GM23248 (cell line): Measurements from ENCODE around the gene HOOK2.

Source experiments
- EZH2 ChIP-seq: fragments of 200-600 bp; sonication (generic); IDR thresholded peaks from 2 replicates; pipeline ENCODE4 v1.6.1; 2018; ENCODE audit warnings: antibody characterized with exemption, mild to moderate bottlenecking; ENCODE audit not compliant: insufficient read depth, poor library complexity, severe bottlenecking
- EZH2phosphoT487 ChIP-seq: fragments of 200-600 bp; sonication (generic); IDR thresholded peaks from 2 replicates; pipeline ENCODE4 v1.6.1; 2018; ENCODE audit warnings: antibody characterized with exemption, moderate library complexity, mild to moderate bottlenecking, low read depth; ENCODE audit not compliant: insufficient read depth

GRCh38 chr19:12802267-12803106, 27.1 kb upstream of the HOOK2 start:
- no peak for TF ChIP-seq EZH2phosphoT487
- TF ChIP-seq EZH2 = no peak
